CD4-positive, alpha-beta T cell treated with Interferon alpha-2 for 1 hour (primary cell): Measurements from ENCODE around the gene FN3K.

Experiments used
- DNase-seq, 2 donors: peaks; one replicate each; pipeline ENCODE4 v3.0.0-alpha.2; 2020 to 2022

The FN3K gene

GRCh38 chr17:82797061-82797460 is 61.6 kb downstream of the FN3K start:
- no peak for DNase-seq

GRCh38 chr17:82798752-82799151 is 63.3 kb downstream of the FN3K start:
- no peak for DNase-seq

- DNase-seq, result no peak
Measured at GRCh38 chr17:82799591-82799990, 64.2 kb downstream of the FN3K start.
